Neural cell (in vitro differentiated cells): ENCODE measurements around the gene AGPS. TPM values are rescaled to one million over a fixed set of nuclear protein-coding genes. Genes with fewer than 3 reads are reported as not detected.

Experiments
- H2AFZ ChIP-seq: fragments of 200-600, 300-800 bp; sonication (generic), shearing (Covaris generic); 2 replicates; pipeline ENCODE4 v1.6.0; 2014; ENCODE audit warnings: low read depth, mild to moderate bottlenecking, antibody characterized with exemption, low read length, moderate library complexity
- H3F3A ChIP-seq: fragments of 200-600 bp; shearing (Covaris generic); 2 replicates; pipeline ENCODE4 v1.6.1; 2016; ENCODE audit warnings: mild to moderate bottlenecking, moderate library complexity, mixed read lengths, antibody characterized with exemption, low read length; ENCODE audit not compliant: insufficient read depth, poor library complexity, severe bottlenecking
- H3K27ac ChIP-seq: fragments of 200-600, 300-800 bp; sonication (generic), shearing (Covaris generic); 2 replicates; pipeline ENCODE4 v1.5.1; 2014; ENCODE audit warnings: mild to moderate bottlenecking, low read length, moderate library complexity
- H3K27me3 ChIP-seq: fragments of 300-800, 200-600 bp; sonication (generic), shearing (Covaris generic); 2 replicates; pipeline ENCODE4 v1.6.0; 2014; ENCODE audit warnings: mild to moderate bottlenecking, low read depth, low read length, moderate library complexity; ENCODE audit not compliant: insufficient read depth
- H3K36me3 ChIP-seq: fragments of 300-800, 200-600 bp; sonication (generic), shearing (Covaris generic); 2 replicates; pipeline ENCODE4 v1.5.1; 2014; ENCODE audit warnings: mild to moderate bottlenecking, antibody characterized with exemption, low read length, moderate library complexity; ENCODE audit not compliant: insufficient read depth
- H3K4me2 ChIP-seq: fragments of 300-800, 200-600 bp; sonication (generic), shearing (Covaris generic); 2 replicates; pipeline ENCODE4 v1.6.0; 2014; ENCODE audit warnings: mild to moderate bottlenecking, low read length
- H3K4me3 ChIP-seq: fragments of 300-800, 200-600 bp; sonication (generic), shearing (Covaris generic); 2 replicates; pipeline ENCODE4 v1.5.1; 2014; ENCODE audit warnings: mild to moderate bottlenecking, low read length, moderate library complexity
- H3K79me2 ChIP-seq: fragments of 200-600 bp; shearing (Covaris generic); replicated peaks from 2 replicates; pipeline ENCODE4 v1.6.0; 2014; ENCODE audit warnings: mild to moderate bottlenecking, low read length, moderate library complexity; ENCODE audit not compliant: insufficient read depth
- H3K9ac ChIP-seq: fragments of 300-800, 200-600 bp; sonication (generic), shearing (Covaris generic); 2 replicates; pipeline ENCODE4 v1.6.1; 2016; ENCODE audit warnings: mild to moderate bottlenecking, low read length, mixed read lengths
- H3K9me2 ChIP-seq: fragments of 200-600 bp; shearing (Covaris generic); 2 replicates; pipeline ENCODE4 v1.6.1; 2016; ENCODE audit warnings: mild to moderate bottlenecking, low read length, mixed read lengths; ENCODE audit not compliant: insufficient read depth
- H3K9me3 ChIP-seq: fragments of 200-600, 300-800 bp; sonication (generic), shearing (Covaris generic); 2 replicates; pipeline ENCODE4 v1.6.1; 2016; ENCODE audit warnings: mild to moderate bottlenecking, mixed run types, low read length, moderate library complexity, mixed read lengths
- H4K20me1 ChIP-seq: fragments of 200-600 bp; shearing (Covaris generic); 2 replicates; pipeline ENCODE4 v1.6.1; 2016; ENCODE audit warnings: mild to moderate bottlenecking, mixed run types; ENCODE audit not compliant: insufficient read depth
- CTCF ChIP-seq: fragments of 450-650 bp; IDR thresholded peaks from 2 replicates; pipeline ENCODE4 v1.5.1; 2014; ENCODE audit warnings: antibody characterized with exemption, mild to moderate bottlenecking, moderate library complexity; ENCODE audit not compliant: poor library complexity, severe bottlenecking
- EP300 ChIP-seq: fragments of 450-650 bp; conservative IDR thresholded peaks from 2 replicates; pipeline ENCODE4 v1.6.1; 2014; ENCODE audit warnings: antibody characterized with exemption, mild to moderate bottlenecking, moderate library complexity; ENCODE audit not compliant: poor library complexity, severe bottlenecking
- EZH2 ChIP-seq: fragments of 200-600, 300-800 bp; shearing (Covaris generic), sonication (generic); IDR thresholded peaks from 2 replicates; pipeline ENCODE4 v1.6.1; 2014; ENCODE audit warnings: antibody characterized with exemption, low read length, borderline replicate concordance, mild to moderate bottlenecking; ENCODE audit not compliant: insufficient read depth, poor library complexity, severe bottlenecking
- MXI1 ChIP-seq: fragments of 450-650 bp; conservative IDR thresholded peaks from 2 replicates; pipeline ENCODE4 v1.6.1; 2014; ENCODE audit warnings: antibody characterized with exemption, mild to moderate bottlenecking; ENCODE audit not compliant: poor library complexity, severe bottlenecking
- POLR2AphosphoS5 ChIP-seq: IDR thresholded peaks from 2 replicates; pipeline ENCODE4 v1.6.1; 2012
- RAD21 ChIP-seq: fragments of 450-650 bp; conservative IDR thresholded peaks from 2 replicates; pipeline ENCODE4 v1.6.1; 2014; ENCODE audit warnings: antibody characterized with exemption, mild to moderate bottlenecking, moderate library complexity
- REST ChIP-seq: IDR thresholded peaks from 2 replicates; pipeline ENCODE4 v1.6.1; 2012; ENCODE audit warnings: borderline replicate concordance
- SMC3 ChIP-seq: fragments of 450-650 bp; conservative IDR thresholded peaks from 2 replicates; pipeline ENCODE4 v1.6.1; 2014; ENCODE audit warnings: antibody characterized with exemption, mild to moderate bottlenecking, moderate library complexity; ENCODE audit not compliant: poor library complexity
- TAF1 ChIP-seq: IDR thresholded peaks from 2 replicates; pipeline ENCODE4 v1.6.1; 2012; ENCODE audit warnings: low read depth
- polyA plus RNA-seq: library from polyadenylated mRNA; depleted of rRNA; stranded (reverse); fragments of >200 nt; gene quantifications from 2 replicates; pipeline ENCODE4 v1.2.3, GENCODE V29; 2014

AGPS gene
- polyA plus RNA-seq, 1 donor from 2014 or later, result 31.0 TPM

GRCh38 chr2:177448031-177448430 lies 55.5 kb downstream of the AGPS start:
- Histone ChIP-seq H3K27ac (no peak overlapping the region), H3K36me3 (peaks cover 8% of the 10 kb centered on the region), H3F3A (no peaks in the 10 kb centered on the region), H4K20me1 (no peaks in the 10 kb centered on the region), H3K27me3 (no peaks in the 10 kb centered on the region), H3K9me3 (peaks cover 4% of the 10 kb centered on the region), H2AFZ (no peak overlapping the region), H3K4me2 (no peak overlapping the region), H3K79me2 (no peaks in the 10 kb centered on the region), H3K9ac (no peak overlapping the region), H3K4me3 (no peak overlapping the region), H3K9me2 (no peaks in the 10 kb centered on the region)
- TF ChIP-seq RAD21 (no peak), CTCF (no peak), MXI1 (no peak), TAF1 (no peak), REST (no peak), POLR2AphosphoS5 (no peak), EZH2 (no peak), EP300 (no peak), SMC3 (no peak)

GRCh38 chr2:177449159-177449558 lies 56.6 kb downstream of the AGPS start:
- no peak overlapping the region for H2AFZ ChIP-seq
- no peaks in the 10 kb centered on the region for H3F3A ChIP-seq
- H4K20me1 ChIP-seq, result no peaks in the 10 kb centered on the region
- H3K9me3 ChIP-seq, result peaks cover 4% of the 10 kb centered on the region
- H3K9me2 ChIP-seq, result no peaks in the 10 kb centered on the region
- H3K79me2 ChIP-seq, result no peaks in the 10 kb centered on the region
- H3K4me3 ChIP-seq, result no peak overlapping the region
- no peak overlapping the region for H3K4me2 ChIP-seq
- no peaks in the 10 kb centered on the region for H3K36me3 ChIP-seq
- H3K27ac ChIP-seq, result no peak overlapping the region
- no peaks in the 10 kb centered on the region for H3K27me3 ChIP-seq
- H3K9ac ChIP-seq, result no peak overlapping the region
- TF ChIP-seq EP300, result no peak
- no peak for TF ChIP-seq MXI1
- TF ChIP-seq CTCF, result no peak
- TF ChIP-seq RAD21, result no peak
- TF ChIP-seq EZH2, result no peak
- no peak for TF ChIP-seq REST
- TF ChIP-seq SMC3, result no peak
- no peak for TF ChIP-seq POLR2AphosphoS5
- TF ChIP-seq TAF1, result no peak
